ENCODE measurements around the gene VPS9D1.
"Not testable (repeated sequence)": the region's sequence is repeated elsewhere in the genome, so short reads cannot be mapped to it uniquely, and the experiment has no call there.

The VPS9D1 gene

GRCh38 chr16:89709166-89709565, 11.5 kb downstream of the VPS9D1 start:
- no peak for DNase-seq

DNA sequence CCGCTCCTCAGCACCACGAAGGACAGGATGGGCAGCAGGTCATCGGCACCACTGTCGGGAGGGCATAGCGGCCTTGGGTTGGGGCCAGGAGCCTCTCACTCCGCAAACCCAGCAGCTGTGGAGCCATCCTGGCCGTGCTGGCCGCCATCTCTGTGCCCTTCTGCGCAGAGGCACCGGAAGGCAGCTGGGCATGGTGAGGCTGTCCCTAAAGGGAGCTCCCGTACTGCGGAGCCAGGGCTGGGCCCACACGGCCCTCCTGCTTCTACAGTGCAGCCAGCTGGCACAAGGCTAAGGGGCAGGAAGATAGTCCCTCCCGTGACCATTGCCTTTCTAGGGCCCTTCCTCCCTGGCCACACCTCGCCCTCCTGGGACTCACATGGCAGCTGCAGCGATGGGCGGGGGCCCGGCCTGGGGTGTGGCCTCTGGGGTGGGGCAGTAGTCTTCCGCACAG, 12.2 kb downstream of the VPS9D1 start:
- DNase-seq: no peak

DNA sequence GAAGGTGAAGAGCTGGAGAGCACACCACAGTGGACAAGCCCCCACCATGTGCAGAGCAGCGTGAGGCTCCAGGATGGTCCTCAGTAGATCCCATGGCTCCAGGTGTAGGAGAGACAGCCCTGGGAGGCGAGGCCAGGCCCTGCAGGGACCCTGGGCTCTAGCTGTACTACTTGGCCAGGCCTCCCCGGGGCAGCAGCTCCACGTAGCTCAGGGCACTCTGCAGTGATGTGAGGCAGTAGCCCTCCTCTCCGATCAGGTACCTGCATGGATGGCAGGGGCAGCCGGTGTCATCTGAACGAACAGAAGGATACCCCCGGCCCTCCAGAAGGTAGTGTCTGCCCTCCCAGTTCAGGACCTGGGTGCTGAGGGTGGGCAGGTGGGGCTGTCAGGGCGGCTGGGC, 13.0 kb downstream of the VPS9D1 start:
- no peak for DNase-seq

- DNase-seq: no peak
Observed at GRCh38 chr16:89706518-89707260, 14.0 kb downstream of the VPS9D1 start.

GRCh38 chr16:89705006-89705405, 15.7 kb downstream of the VPS9D1 start:
- DNase-seq: no peak

GRCh38 chr16:89704281-89704680, 16.4 kb downstream of the VPS9D1 start:
- no peak for DNase-seq

GRCh38 chr16:89701425-89702406, 19.0 kb downstream of the VPS9D1 start, which contains the start of gene SPATA2L:
Gene SPATA2L (minus strand): TSS chr16:89701705. CDS start chr16:89701232, 473 bp downstream.
- peak; percentile 84 for DNase-seq

GRCh38 chr16:89700649-89701424, 19.9 kb downstream of the VPS9D1 start:
- no peak for DNase-seq

DNA sequence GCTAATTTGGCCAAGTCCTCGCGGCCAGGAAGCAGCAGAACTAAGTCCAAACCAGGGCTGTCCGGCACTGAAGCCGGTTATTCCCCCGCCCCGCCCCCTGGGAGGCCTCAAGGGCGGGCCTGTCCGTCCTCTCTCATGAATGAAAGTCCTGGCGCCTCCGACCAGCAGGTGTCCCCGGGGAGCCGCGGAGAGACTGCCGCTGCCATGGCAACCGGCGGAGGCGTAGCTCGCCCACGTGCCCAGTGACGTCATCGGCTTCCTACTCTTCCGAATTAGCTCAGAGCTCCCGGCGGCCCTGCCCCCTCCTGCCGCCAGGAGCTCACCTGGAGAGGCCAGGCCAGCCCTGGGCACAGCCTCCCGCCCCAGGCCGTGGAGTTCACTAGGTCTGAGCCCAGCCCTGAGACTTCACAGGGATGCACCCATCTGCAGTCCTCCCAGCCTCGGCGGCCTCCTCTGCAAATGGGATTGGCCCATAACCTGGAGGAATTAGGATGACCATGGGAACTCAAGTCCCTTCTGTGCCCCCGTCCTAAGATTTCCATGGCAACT, 20.5 kb downstream of the VPS9D1 start:
- DNase-seq: peak; percentile 97

GRCh38 chr16:89699629-89700099, 21.0 kb downstream of the VPS9D1 start:
- DNase-seq: not testable (repeated sequence)

DNA sequence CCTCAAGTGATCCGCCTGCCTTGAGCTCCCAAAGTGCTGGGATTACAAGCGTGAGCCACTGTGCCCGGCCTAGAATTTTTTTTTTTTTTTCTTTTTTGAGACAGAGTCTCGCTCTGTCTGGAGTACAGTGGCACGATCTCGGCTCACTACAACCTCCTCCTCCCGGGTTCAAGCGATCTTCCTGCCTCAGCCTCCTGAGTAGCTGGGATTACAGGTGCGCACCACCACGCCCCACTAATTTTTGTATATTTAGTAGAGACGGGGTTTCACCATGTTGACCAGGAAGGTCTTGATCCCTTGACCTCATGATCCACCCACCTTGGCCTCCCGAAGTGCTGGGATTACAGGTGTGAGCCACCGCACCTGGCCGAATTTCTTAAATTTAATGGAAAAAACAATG, 22.0 kb downstream of the VPS9D1 start:
- not testable (repeated sequence) for DNase-seq

DNA sequence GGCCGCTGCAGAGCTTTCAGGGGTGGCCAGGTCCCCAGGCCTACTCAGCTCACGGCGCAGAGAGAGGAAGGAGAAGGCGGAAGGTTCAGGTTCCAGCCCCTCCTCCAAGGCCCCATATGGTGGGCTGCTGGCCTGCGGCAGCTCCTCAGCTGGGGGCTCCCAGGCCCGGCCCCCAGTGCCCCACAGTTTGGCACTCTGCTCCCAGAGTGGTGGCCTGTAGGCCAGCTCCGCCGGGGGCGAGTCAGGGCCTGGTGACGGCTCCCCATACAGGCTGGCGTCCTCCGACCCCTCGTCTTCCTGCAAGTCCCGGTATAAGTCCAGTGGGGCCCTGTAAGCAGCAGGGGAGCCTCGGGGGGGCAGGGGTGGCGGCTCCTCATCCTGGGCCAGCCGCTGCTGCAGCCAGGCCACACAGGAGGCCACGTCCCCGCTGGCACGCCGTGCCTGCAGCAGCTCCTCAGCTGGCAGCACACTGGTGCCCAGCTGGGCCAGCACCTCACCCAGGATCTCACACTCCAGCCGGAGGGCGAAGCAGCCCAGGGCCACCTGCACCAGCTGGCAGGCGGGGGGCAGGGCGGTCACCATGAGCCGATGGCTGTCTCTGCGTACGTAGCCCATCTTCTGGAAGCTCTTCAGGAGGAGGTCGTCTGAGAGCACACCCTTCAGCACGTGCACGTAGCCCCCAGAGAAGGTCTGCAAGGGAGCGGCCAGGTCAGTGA, 22.9 kb downstream of the VPS9D1 start:
- DNase-seq: no peak

GRCh38 chr16:89697161-89697615, 23.5 kb downstream of the VPS9D1 start:
- no peak for DNase-seq

DNA sequence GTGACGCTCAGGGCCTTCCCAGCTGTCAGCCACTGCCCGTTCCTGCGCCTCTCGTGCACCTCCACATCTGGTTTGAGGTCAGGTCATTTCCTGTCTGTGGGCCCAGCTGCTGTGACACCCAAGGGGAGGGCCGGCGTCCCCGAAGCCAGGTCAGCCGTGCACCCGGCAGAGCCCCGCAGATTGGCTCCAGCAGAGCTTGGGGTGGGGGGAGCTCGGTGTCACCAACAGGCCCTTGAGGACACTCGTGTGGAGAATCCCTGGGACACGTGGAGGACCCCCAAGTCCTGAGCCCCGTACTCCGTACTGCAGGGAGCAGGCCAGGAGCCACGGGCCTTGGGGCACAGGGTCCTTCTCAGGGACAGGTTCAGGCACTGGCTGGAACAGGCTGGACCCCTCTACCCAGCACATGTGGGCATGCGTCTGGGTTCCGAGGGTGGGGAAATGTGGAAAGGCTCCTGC, 24.0 kb downstream of the VPS9D1 start:
- DNase-seq: no peak

DNA sequence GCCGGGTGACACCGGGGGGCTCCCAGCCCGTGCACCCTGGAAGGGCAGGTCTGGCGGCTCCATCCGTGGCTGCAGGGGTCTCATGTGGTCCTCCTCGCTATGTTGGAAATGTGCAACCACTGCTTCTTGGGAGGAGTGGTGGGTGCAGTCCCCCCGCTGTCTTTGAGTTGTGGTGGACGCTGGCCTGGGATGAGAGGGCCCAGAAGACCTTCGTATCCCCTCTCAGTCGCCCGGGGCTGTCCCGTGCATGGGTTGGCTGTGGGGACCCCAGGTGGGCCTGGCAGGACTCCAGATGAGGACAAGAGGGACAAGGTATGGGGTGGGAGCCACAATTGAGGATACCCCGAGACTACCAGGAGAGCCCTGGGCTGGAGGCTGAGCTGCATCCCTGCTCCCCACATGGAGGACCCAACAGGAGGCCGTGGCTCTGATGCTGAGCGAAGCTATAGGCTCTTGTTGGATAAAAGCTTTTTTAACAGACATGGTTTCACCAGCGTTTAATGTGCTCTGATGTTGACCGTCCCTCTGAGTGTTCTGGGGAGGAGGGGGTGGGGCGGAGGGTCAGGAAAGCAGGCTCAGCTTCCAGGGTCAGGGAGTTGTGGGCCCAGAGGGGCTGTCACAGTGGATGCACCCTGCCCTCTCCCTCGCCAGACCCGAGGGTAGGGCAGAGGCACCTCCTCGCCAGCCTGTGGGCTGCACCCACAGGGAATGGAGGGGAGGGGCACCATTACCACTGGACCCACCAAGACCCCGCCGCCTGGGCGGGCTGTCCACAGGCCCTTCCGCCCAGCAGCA, 24.6 kb downstream of the VPS9D1 start:
- DNase-seq: no peak

DNA sequence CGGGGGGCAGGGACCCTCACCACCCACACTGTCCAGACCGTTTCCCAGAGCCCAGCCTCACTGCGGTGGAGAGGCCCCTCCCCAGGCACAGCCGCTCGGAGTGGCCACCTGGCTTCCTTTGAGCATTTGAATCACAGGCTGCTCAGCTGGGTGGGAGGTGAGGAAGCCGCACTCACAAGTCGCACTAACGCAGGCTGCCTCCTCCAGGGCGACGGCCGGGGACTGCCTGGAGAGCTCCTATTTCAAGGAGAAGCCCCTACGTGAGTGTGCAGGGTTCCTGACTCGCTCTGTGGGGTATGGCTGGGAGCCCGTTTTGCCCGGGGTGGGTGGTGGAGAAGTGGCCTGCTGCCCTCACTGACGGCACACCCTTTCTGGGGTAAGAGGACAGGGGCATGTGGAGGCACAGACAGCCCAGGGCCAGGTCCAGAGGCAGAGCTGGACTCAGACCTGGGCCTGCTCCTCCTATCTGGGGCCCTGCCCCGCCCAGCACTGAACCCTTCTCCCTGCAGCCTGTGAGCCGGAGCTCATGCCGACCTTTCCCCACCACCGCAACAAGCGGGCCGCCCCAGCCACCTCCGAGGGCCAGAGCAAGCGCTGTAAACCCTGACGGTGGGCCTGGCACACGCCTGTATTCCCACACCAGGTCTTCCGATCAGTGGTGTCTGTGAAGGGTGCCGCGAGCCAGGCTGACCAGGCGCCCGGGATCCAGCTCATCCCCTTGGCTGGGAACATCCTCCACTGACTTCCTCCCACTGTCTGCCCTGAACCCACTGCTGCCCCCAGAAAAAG, 25.4 kb downstream of the VPS9D1 start:
- DNase-seq: no peak

DNA sequence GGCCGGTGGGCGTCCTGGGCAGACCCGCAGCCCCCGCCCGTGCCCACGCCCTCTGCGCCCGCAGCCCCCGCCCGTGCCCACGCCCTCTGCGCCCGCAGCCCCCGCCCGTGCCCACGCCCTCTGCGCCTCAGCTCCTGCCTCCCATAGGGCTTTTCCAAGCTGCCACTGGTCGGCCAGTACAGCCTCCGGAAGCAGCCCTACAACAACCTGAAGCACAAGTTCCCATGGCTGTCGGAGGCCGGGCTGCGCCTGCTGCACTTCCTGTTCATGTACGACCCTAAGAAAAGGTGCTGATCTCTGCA, 26.0 kb downstream of the VPS9D1 start:
- not testable (repeated sequence) for DNase-seq

GRCh38 chr16:89693931-89694783, 26.5 kb downstream of the VPS9D1 start:
- no peak for DNase-seq

DNA sequence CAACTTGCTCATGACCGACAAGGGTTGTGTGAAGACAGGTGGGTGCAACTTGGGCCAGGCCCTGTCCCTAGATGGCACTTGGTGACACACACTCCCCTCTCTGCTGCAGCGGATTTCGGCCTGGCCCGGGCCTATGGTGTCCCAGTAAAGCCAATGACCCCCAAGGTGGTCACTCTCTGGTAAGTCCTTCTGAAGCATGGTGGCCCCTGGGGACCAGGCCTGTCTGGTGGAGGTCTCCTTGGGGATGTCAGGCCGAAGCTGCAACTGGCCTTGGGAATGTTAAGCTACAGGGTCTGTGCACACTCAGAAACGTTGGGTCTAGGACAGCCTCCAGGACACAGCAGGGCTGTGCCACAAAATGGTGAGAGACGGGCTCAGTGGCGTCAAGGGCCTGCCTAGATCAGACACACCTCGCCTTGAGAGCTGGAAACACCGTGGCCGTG, 27.4 kb downstream of the VPS9D1 start:
- no peak for DNase-seq

Measured in NCI-H510A treated with DMSO at 0.1 percent for 48 hours (cell line).